Activated T-helper 9 cell treated with anti-CD3 and anti-CD28 coated beads, Interleukin-2, amount 50 U/mL, for 16 hours (primary cell): ENCODE results near the gene SEC14L1.

ENCODE experiments used
- DNase-seq: peaks from one replicate; pipeline ENCODE4 v3.0.0-alpha.2; 2020; ENCODE audit warnings: low read depth

SEC14L1 gene

GRCh38 chr17:77264617-77265230, 124.0 kb downstream of the SEC14L1 start:
- no peak for DNase-seq

- no peak for DNase-seq
Observed at GRCh38 chr17:77266213-77266612, 125.4 kb downstream of the SEC14L1 start.
